DOHH2 (cell line): ENCODE measurements around the gene PDE6D.

ENCODE experiments used
- H3F3A ChIP-seq: fragments of 200-600 bp; sonication (generic), shearing (Covaris generic); 2 replicates; pipeline ENCODE4 v1.6.0; 2016; ENCODE audit warnings: antibody characterized with exemption, mild to moderate bottlenecking; ENCODE audit not compliant: control insufficient read depth, insufficient read depth
- H3K27ac ChIP-seq: fragments of 200-600 bp; sonication (generic); 2 replicates; pipeline ENCODE4 v1.5.1; 2014; ENCODE audit warnings: low read depth, mild to moderate bottlenecking, low read length, moderate library complexity
- H3K27me3 ChIP-seq: fragments of 200-600 bp; sonication (generic); 2 replicates; pipeline ENCODE4 v1.6.1; 2014; ENCODE audit warnings: mild to moderate bottlenecking, low read length, mixed read lengths; ENCODE audit not compliant: control insufficient read depth
- H3K36me3 ChIP-seq: fragments of 200-600 bp; sonication (generic); 2 replicates; pipeline ENCODE4 v1.6.1; 2014; ENCODE audit warnings: mild to moderate bottlenecking, low read length, moderate library complexity, mixed read lengths; ENCODE audit not compliant: control insufficient read depth
- H3K4me1 ChIP-seq: fragments of 200-600 bp; sonication (generic); 2 replicates; pipeline ENCODE4 v1.6.1; 2014; ENCODE audit warnings: mild to moderate bottlenecking, low read length, mixed read lengths; ENCODE audit not compliant: control insufficient read depth
- H3K4me2 ChIP-seq: fragments of 200-600 bp; sonication (generic); 2 replicates; pipeline ENCODE4 v1.6.0; 2014; ENCODE audit warnings: mild to moderate bottlenecking, low read length, moderate library complexity
- H3K4me3 ChIP-seq: fragments of 200-600 bp; sonication (generic); 2 replicates; pipeline ENCODE4 v1.5.1; 2014; ENCODE audit warnings: mild to moderate bottlenecking, low read length, mixed read lengths
- H3K79me2 ChIP-seq: fragments of 200-600 bp; sonication (generic); 2 replicates; pipeline ENCODE4 v1.6.1; 2014; ENCODE audit warnings: mild to moderate bottlenecking, low read length, mixed read lengths; ENCODE audit not compliant: control insufficient read depth
- H3K9me2 ChIP-seq: fragments of 200-600 bp; sonication (generic); replicated peaks from 2 replicates; pipeline ENCODE4 v1.6.1; 2014; ENCODE audit warnings: mild to moderate bottlenecking, low read length, mixed read lengths; ENCODE audit not compliant: control insufficient read depth
- H3K9me3 ChIP-seq: fragments of 200-600 bp; sonication (generic); 2 replicates; pipeline ENCODE4 v1.6.1; 2014; ENCODE audit warnings: antibody characterized with exemption, low read length, mixed read lengths; ENCODE audit not compliant: control insufficient read depth, insufficient read depth
- H4K20me1 ChIP-seq: fragments of 200-600 bp; sonication (generic); 2 replicates; pipeline ENCODE4 v1.6.0; 2014; ENCODE audit warnings: low read depth, mild to moderate bottlenecking, antibody characterized with exemption, low read length, moderate library complexity; ENCODE audit not compliant: control insufficient read depth, insufficient read depth
- CTCF ChIP-seq: fragments of 200-600 bp; sonication (generic); IDR thresholded peaks from one replicate; pipeline ENCODE4 v1.5.1; 2014; ENCODE audit warnings: antibody characterized with exemption, mild to moderate bottlenecking, low read depth, low read length; ENCODE audit not compliant: poor library complexity, severe bottlenecking
- EZH2phosphoT487 ChIP-seq: fragments of 200-600 bp; sonication (generic); IDR thresholded peaks from 2 replicates; pipeline ENCODE4 v1.6.1; 2017; ENCODE audit warnings: borderline replicate concordance, mild to moderate bottlenecking, antibody characterized with exemption, low read length, moderate library complexity, mixed read lengths

The PDE6D gene

DNA sequence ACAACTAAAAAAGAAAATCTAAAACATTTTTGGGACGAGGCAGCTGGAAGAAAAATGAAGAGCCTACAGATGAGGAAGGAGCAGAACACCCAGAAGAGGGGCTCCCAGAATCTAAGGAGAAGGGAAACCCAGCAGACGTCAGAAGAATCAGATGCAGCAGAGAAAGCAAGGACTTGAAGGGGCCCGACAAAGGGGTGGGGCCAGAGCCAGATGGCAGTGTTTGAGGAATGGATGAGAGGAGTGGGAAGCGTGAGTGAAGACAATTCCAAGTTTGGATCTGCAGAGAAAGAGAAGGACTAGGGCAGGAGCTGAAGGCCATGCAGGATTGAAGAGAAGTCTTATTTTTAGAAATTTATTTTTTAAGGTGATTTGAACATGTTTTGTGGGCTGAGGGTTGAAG, 53.5 kb downstream of the PDE6D start:
- H3K4me1 ChIP-seq, result 0 out of 2 replicates have a peak, but pooled peaks cover 2% of the 10 kb centered on the region
- no peaks in the 10 kb centered on the region for H3K79me2 ChIP-seq
- H3K36me3 ChIP-seq, result no peaks in the 10 kb centered on the region
- H3K4me2 ChIP-seq, result no peak overlapping the region
- no peak overlapping the region for H3K4me3 ChIP-seq
- no peaks in the 10 kb centered on the region for H3K9me3 ChIP-seq
- H3K27me3 ChIP-seq, result no peaks in the 10 kb centered on the region
- H4K20me1 ChIP-seq, result no peaks in the 10 kb centered on the region
- no peaks in the 10 kb centered on the region for H3F3A ChIP-seq
- no peak overlapping the region for H3K27ac ChIP-seq
- no peaks in the 10 kb centered on the region for H3K9me2 ChIP-seq
- TF ChIP-seq EZH2phosphoT487 (no peak), CTCF (no peak)

GRCh38 chr2:231726276-231726675, 54.8 kb downstream of the PDE6D start:
- no peak for TF ChIP-seq CTCF
- TF ChIP-seq EZH2phosphoT487, result no peak
- Histone ChIP-seq H3K4me3 (no peak overlapping the region), H4K20me1 (no peaks in the 10 kb centered on the region), H3K36me3 (no peaks in the 10 kb centered on the region), H3K79me2 (no peaks in the 10 kb centered on the region), H3K27ac (no peak overlapping the region), H3K4me1 (peaks cover 6% of the 10 kb centered on the region), H3F3A (no peaks in the 10 kb centered on the region), H3K9me2 (no peaks in the 10 kb centered on the region), H3K4me2 (no peak overlapping the region), H3K27me3 (no peaks in the 10 kb centered on the region), H3K9me3 (no peaks in the 10 kb centered on the region)

DNA sequence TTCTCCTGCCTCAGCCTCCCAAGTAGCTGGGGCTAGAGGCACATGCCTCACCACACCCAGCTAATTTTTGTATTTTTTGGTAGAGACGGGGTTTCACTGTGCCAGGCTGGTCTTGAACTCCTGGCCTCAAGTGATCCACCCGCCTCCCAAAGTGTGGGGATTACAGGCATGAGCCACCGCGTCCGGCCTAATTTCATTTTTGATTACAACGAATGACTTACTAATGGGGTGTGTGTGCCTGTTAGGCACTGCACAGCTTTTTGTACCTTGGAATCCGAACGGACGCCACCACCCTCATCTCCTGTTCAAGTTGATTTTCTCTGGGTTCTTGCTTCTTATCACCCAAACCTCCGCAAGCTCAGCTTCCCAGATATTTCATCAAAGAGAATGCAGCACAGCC, 55.6 kb downstream of the PDE6D start:
- H3K27me3 ChIP-seq, result no peaks in the 10 kb centered on the region
- no peak overlapping the region for H3K27ac ChIP-seq
- H4K20me1 ChIP-seq, result no peaks in the 10 kb centered on the region
- H3K36me3 ChIP-seq, result no peaks in the 10 kb centered on the region
- no peaks in the 10 kb centered on the region for H3F3A ChIP-seq
- H3K9me3 ChIP-seq, result no peaks in the 10 kb centered on the region
- no peak for TF ChIP-seq EZH2phosphoT487
- no peak for TF ChIP-seq CTCF
- H3K9me2 ChIP-seq, result no peaks in the 10 kb centered on the region
- H3K4me3 ChIP-seq, result no peak overlapping the region
- H3K4me2 ChIP-seq, result no peak overlapping the region
- peaks cover 14% of the 10 kb centered on the region for H3K4me1 ChIP-seq
- no peaks in the 10 kb centered on the region for H3K79me2 ChIP-seq
